Activated CD4-positive, CD25-positive, alpha-beta regulatory T cell (primary cell): ENCODE measurements around the gene POC5.
A peak's percentile ranks its signal among the peaks of the same experiment; 100 is the strongest.
"Not testable (repeated sequence)": the region's sequence is repeated elsewhere in the genome, so short reads cannot be mapped to it uniquely, and the experiment has no call there.

Experiments
- DNase-seq, 4 experiments: peaks; one replicate each; lab custom pipeline; 2025; lab: John Stamatoyannopoulos, UW

Gene POC5

DNA sequence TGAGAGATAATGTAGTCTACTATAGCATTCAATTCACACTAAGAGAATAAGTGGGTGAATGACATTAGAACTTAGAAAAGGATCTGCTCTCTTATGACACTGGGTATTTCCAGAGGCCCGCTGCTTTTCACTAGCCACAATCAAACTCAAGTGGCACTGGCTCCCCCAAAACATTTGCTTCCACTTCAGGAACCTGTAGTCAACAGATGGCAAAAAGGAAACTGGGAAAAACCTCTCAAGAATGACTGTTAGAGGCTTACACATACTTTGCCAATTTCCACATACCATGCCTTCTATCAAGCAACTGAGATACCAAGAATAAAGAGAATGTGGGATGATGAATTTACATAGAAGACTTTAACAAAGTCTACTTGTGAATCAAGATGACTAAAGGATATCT, 11.2 kb downstream of the POC5 start:
- DNase-seq = no peak

DNA sequence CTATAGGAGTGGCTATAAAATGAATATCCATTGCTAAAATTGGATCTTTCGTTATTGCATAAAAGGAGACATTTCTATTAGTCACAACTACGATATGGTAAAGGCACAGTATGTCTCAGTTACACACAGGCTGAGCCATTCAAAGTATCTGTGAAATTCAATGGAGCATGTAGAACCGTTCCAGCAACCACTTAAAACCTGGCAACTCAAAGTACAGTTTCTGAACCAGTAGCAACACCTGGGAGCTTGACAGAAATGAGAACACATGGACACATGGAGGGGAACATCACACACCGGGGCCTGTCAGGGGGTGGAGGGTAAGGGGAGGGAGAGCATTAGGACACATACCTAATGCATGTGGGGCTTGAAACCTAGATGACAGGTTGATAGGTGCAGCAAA, 15.4 kb downstream of the POC5 start:
- DNase-seq = no peak

DNA sequence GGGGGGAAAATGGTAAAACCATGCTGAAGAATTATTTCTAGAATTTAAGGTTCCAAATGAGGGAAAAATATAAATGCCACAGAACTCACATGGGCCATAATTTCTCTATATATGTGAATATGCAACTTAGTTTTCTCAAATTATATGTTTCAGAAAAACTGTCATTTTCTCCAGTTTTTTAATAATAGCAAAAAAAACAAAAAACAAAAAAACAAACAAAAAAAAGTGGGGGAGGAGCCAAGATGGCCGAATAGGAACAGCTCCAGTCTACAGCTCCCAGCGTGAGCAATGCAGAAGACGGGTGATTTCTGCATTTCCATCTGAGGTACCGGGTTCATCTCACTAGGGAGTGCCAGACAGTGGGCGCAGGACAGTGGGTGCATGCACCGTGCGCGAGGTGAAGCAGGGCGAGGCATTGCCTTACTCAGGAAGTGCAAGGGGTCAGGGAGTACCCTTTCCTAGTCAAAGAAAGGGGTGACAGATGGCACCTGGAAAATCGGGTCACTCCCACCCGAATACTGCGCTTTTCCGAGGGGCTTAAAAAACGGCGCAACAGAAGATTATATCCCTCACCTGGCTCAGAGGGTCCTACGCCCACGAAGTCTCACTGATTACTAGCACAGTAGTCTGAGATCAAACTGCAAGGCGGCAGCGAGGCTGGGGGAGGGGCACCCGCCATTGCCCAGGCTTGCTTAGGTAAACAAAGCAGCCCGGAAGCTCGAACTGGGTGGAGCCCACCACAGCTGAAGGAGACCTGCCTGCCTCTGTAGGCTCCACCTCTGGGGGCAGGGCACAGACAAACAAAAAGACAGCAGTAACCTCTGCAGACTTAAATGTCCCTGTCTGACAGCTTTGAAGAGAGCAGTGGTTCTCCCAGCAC, 21.5 kb downstream of the POC5 start:
- DNase-seq = not testable (repeated sequence)

DNA sequence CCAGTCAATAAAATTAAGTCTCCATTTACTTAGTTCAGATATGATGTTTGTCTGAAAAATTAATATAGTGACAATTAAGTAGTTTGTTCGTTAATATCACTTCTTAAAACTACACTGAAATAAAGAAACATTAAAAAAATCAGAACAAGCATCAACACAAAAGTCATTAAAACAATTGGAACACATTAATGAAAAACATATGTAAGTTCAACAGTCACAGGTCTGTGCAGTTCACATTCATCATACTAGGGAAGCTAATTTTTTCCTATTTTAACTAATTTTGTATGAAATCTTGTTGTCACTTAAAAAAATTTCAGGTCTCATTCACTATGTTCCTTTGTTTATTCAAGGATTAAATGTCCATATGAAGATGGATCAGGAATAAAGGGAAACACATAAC, 22.5 kb downstream of the POC5 start:
- DNase-seq = no peak

DNA sequence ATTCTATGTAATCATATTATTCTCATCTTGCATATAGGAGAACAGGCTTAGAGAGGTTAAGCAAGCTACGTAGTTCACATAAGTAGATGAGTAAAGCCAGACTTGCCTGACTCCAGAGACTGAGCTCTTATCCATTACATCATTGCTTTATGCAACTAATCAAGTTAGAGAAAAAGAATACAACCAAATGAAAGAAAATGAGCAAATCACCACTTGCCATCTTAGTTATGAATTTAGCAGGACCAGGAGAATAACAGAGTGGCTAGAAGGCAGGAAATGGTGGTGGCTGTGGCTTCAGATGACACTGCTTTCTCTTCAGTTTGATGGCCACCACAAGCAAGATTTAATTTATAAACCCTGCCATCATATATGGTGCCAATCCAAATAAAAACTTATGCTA, 26.6 kb downstream of the POC5 start:
- no peak for DNase-seq

DNA sequence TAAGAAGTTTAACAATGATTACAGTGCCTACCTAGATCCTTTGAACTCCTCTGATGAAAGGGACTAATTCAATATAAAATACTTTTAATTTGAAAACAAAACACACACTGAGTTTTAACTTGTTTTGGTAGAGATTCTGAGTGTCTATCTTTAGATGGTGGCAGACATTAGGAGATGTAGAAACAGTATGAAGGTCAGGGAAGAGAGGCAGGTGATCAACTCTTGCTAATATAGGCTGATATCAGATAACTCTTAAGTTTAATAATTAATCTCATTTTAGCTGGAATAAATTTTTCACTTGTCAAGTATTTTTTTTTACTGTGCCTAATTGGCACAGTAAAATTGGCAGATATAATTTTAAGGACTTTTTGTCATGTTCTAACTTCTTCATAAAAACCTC, 30.8 kb downstream of the POC5 start:
- DNase-seq = no peak

DNA sequence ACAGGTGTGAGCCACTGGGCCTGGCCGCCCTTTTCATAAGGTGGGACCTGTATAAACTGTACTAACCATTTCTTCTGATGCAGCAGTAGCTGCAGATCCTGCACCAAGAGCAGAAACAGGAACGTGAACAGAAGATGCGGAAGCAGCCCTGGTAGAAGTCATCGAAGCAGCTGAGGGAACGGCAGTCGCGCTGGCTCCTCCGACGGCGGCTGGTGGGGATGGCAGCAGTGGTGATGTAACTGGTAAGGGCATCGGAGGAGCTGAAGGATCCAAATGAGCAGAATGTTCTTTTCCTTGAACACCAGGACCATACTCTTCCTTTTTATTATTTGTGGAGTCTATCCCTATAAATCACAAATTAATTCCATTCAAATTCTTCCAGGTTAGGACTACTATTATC, 32.1 kb downstream of the POC5 start:
- no peak for DNase-seq

DNA sequence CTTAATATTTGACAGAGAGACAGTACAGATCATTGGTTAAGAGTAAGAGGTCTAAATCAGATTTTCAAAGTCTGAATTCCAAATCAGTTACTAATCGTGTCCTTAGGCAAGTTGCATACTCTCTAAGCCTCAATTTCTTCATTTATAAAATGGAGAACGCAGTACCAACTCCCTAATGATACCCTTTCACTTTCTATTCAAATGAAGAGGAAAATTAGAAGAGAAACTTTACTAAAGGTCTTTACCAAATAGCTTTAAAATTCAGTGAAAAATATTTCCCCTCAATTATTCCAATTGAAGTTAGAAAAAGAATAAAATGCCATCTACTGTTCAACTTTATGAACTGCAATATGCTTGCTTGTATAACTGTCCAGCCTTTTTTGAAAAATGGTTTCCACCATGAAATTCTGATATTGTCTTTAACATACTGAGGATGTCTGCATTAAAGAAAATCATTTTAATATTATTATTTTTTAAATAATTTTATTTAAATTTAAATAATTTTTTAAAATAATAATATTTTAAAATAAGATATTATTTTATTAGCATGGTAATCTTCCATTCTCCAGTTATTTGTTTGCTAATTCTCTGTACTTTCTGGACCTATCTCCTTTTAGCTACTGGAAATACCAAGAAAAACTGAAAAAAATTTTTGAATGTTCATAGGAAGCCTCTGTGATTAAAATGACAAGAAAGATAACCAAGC, 36.0 kb downstream of the POC5 start:
- DNase-seq = no peak

DNA sequence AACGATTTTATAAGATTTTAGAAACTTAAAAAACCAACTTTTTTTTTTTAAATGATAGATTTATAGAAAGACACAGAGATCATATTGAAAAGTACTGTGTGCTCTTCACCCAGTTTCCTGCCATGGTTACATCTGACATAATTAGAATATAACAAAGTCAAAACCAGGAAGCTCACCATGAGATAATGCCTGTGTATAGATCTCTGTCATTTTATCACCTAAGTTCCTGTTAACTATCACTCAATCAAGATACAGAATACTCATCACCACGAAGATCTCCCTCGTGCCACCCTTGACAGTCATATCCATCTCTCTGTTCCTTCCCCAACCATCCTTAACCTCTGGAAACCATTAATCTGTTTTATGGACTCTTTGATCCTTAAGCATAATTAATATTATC, 39.1 kb downstream of the POC5 start:
- DNase-seq = no peak

DNA sequence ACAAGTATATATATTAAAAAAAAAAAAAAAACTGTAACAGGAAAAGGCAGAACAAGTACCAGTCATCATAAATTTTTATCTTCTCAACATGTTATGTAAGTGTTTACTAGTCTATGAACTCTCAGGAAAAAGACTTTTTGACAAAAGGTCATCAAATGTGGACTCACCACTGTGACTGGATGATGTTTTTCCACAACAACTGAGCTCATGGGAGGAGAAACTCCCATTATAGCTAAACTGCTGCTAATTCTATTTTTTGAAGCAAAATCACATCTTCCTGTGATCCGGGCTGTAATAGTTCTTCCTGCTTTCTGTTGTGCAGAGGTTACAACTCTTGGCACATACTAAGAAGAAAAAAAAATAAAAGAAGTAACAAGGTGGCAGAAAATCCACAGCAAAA, 39.6 kb downstream of the POC5 start:
- DNase-seq = no peak

DNA sequence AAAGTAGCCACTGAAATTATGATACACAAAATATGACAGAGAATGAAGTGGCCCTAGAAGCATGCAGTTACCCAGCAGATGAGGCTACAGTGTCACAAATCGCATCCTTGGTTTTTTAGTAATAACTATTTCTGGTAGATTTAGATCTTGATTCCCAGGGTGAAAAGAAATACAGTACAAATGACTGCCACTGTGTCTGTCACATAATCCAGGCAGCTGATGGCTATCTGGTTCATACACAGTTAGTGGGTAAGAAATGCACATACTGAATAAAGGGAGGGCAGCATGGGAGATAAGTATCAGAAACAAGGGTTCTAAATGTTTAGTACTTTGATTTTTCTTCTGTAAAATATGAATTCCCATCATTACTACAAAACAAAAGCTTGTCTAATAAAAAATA, 41.5 kb downstream of the POC5 start:
- no peak for DNase-seq

DNA sequence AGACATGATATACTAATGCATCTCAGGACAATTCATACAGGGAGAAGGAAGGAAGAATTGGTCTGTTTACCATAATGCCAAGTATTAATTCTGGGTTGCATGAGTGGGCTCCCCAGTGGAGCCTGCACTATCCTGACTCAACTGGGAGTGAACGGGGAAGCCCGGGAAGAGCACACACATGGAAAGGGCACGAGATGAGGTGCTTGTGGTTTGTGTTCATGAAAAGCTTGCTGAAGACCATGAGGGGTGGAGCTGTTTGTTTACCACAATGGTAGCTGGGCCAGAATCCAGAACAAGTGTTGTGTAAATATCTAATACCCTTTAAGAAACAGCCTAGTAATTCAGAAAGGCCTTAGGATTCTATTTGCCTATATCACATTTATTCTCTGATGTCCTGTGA, 44.6 kb downstream of the POC5 start:
- no peak for DNase-seq

DNA sequence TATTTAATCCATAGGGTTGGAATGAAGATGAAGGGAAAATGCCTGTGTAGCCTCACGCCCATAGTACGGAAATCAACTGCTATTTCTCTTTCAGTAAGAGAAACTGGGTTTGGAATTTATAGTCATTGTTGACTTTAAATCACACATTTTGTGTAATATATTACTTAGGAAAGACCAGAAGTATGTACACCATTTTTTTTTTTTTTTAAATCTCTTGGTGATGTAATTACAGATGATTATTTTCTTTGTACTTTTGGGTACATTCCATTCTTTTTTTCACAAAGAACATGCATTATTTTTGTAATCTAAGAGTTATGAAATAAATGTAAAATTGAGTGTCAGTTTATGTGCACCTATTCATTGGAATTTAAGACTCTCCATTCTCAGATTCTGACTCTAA, 45.7 kb downstream of the POC5 start:
- DNase-seq = no peak

DNA sequence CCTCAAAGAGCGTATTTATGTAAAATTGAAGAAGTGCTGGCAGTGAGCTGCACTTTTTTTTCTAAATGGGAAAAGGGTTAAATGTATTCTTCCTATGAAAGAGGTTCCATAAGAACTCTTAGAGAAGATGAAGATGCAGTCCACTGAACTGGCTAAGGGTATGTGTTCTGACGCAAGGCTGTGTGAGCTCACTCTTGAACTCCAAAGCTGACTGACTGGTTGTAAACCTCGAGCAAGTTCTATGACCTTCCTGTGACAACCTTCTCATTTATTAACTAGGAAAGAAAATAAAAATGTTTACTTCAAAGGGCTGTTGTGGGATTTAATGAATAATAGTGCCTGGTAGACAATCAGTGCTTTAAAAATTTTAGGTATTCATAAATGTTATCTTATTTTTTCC, 46.7 kb downstream of the POC5 start:
- DNase-seq = no peak

DNA sequence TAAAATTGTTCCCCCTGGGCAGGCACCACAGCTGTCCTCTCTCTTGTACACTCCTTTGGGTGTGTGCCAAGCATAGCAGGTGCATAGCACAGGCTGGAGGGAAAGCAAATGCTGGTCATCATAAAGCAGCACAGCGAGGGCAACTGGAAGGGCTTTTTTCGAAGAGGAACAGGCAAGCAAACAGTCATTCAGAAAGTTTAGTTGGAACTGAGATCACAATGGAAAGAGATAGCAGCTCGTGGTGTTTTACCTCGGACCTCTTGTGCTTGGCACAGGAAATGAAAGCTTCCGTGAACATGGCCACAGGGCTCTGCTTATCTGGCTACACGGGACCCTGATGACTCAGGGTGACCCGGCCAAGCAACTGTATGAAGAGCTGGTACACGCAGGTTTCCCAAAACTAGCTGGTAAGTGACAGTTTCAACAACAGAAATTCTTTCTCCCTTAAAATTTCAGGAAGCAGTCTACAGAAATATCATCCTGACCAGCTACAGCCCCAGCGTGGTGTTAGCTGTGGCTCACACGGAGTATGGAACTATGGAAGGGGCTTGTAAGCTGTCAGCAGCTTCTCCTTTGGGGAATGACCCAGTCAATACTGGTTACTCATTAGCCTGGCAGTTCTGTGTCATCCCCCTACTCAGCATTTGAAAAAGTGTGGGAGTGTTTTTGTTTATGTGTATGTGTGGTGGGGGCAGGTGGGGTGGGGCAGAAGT, 48.1 kb downstream of the POC5 start:
- DNase-seq = peak in 2 of 4 experiments; percentile 0 to 23

DNA sequence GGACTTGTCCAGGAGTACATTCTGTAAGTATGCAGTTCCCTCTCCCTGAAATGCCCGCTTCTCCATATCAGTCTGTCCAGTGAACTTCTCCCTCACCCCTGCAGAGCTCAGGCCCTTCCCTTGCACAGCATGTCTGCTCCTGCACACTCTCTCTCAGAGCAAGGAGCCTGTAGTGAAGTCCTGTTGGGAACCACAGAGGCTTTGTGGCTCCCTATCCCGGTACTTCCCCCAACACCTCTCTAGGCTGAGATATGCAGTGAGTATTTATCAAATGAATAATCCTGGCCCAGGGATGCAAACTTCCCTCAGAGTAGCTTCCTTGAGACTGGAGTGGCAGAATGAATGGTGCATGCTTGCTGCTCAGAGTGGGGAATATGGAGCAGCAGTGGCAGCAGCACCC, 48.8 kb downstream of the POC5 start:
- no peak for DNase-seq

DNA sequence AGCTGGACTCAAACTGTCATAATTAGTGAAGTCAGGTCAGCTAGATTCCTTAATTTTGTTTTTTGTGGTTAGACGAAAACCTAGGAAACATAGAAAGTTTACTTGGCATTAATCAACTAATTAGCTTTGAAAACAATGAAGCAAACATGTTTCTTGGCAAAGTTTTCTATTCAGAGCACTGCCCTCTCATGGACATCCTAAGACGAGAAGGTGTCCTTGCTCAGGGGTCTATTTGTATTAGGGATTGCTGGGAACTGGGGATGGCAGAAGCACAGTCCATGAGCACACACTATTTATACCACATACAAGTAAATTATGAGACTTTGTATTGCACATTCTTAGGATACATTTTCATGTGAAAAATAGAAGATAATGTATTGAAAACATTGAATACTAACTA, 49.7 kb downstream of the POC5 start:
- DNase-seq = no peak

DNA sequence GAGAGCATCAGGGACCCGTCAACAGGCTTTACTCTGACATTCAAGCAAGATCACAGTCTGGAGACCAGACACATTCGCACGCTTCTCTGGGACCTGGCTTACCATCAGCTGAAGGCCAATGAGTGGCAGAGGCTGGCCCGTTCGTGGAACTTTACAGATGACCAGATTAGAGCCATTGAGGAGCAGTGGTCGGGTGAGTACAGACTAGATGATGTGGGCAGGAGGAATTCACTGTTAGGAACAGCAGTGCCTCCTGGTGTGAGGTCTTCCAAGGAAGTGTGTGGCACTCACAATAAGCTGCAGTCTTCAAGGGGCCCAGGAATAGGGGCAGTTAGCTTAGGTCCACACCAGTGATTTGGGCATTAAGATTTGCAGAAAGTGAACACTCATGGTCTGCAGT, 50.4 kb downstream of the POC5 start:
- DNase-seq = no peak

DNA sequence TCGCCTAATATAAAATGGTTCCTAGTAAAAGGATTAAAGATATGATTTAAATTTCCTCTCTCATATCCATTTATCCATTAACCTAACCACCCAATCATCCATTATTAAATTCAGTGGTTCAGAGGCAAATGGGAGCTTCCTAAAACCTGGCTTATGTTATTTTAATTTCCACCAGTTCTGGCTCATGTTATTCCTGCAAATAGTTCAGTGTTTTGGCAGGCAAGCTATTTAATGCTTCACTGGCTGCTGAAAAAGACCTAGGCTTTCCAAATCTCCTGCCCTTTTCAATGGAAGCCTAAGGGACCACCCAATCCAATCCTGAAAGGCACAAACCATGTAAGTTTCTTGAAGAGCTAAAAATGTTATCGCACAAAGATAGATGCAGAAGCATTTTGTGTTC, 52.3 kb downstream of the POC5 start:
- no peak for DNase-seq

DNA sequence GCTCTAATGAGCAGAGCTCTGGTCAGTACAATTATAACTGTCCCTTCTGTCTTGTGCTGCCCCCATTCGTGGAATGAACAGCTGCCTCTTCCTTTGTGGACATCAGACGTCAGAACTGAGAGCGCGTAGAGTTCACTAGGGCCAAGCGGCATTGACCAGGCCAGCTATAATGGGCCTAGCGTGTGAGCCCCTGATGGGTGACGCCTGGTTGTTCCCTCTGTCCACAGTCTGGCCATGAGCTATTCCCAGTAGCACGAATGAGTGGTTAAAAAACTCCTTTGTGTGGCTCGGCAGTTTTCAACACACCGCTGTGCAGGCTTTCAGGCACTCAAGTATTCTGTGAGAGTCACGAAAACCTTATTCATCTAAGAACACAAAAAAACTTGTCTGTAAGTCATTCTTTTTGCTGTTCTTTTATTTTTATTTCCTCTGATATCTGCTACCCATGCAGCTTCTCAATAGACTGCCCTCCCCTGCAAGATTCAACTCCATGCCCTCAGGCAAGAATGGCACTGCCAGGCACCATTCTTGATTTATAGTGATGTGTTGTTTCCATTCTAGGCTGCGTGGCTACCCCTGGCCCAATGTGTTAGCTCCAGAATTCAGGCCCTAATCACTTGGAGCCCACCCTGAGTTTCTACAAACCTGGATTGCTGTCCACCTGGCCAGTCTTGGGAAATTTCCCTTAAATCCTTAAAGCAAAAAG, 53.5 kb downstream of the POC5 start:
- DNase-seq = no peak

DNA sequence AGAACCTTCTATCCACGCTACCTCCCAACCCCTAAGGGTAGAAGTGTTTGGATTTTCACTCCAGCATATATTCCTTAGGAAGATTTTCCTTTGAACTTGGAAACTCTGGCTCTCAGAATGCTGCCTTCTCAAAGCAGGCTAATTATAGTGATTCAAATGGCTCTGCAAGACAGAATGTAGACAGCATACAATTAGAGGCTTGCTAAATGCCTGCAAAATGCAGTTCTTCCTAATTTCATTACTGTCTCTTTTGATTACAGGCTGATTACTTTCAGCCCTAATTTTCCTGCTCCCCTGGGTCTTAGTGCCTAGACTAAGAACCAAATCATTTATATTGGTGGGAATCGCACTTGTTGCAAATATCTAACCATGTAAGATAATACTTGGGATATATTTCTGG, 55.2 kb downstream of the POC5 start:
- no peak for DNase-seq

DNA sequence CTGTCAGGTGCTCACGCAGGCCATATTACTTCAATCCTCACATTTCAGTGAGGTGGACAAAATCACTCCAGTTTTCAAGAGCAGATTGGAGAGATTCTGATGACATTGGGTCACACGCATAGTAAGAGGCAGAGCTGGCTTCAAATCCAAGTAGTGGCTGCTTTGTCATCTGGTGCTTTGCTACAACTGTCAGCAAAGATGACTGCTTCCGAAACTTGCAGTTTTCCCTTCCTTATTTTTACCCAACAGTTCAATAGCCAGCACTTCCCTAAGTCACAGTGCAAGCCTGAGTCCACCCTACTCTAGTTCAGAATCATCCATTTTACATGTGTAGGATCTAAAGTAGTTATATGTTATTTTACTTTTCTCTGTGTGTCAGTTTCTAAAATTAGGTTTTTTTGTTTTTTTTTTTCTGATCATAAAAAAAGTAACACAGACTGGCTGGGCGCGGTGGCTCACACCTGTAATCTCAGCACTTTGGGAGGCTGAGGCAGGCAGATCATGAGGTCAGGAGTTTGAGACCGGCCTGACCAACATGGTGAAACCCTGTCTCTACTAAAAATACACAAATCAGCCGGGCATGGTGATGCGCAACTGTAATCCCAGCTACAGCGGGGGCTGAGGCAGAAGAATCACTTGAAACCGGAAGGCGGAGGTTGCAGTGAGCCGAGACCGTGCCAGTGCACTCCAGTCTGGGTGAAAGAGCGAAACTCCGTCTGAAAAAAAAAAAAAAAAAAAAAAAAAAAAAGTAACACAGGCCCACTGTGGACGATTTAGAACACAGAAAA, 56.4 kb downstream of the POC5 start:
- no peak for DNase-seq
